AG09309 (cell line): ENCODE measurements around the gene ACOXL.
"Not testable (repeated sequence)": the region's sequence is repeated elsewhere in the genome, so short reads cannot be mapped to it uniquely, and the experiment has no call there.

Source experiments
- DNase-seq: peaks from one replicate; pipeline ENCODE4 v3.0.0-alpha.2; 2010; ENCODE audit warnings: low read depth
- H3K4me3 ChIP-seq: 2 replicates; pipeline ENCODE4 v1.5.1; 2011; ENCODE audit warnings: mild to moderate bottlenecking, low read depth, low read length, moderate library complexity; ENCODE audit not compliant: control insufficient read depth
- TF ChIP-seq, protein P1 (sequence below): IDR thresholded peaks from 2 replicates; pipeline ENCODE4 v1.5.1; 2011; ENCODE audit warnings: mild to moderate bottlenecking, low read depth, low read length, inconsistent platforms; ENCODE audit not compliant: insufficient read depth, control insufficient read depth; ENCODE audit errors: missing control alignments

Gene ACOXL

DNA sequence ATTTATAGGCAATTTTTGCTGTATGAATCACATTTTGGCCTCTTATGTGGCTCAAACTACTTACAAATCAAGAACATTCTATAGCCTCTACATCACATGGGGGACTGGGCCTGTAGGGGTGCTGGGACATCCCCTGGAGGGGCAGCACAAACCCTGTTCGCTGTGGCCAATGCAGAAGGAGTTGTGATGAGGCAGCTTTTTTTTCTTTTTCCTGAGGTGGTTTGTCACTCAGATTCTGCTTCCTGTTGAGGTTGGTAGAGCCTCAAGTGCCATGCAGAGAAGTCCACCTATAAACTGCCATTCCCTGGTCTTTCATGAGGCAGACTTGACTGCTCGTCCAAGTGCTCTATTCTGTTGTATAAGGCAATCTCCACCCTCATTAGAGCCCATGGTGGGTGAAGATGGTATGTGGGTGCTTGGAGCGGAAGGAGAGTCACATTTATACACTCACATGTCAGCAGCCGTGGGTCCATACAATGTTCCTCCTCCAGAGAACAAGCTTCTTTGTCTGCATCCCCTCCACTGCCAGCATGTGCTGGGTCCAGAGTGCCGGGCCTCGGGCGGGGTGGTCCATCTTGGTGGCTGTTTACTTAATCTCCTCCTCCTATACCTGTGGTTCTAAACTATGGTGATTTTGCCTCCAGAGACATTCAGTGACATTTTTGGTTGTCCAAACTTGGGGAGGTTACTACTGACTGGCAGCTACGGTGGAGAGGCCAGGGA is 120.3 kb downstream of the ACOXL start:
- DNase-seq = no peak
- TF ChIP-seq, protein P1, sequence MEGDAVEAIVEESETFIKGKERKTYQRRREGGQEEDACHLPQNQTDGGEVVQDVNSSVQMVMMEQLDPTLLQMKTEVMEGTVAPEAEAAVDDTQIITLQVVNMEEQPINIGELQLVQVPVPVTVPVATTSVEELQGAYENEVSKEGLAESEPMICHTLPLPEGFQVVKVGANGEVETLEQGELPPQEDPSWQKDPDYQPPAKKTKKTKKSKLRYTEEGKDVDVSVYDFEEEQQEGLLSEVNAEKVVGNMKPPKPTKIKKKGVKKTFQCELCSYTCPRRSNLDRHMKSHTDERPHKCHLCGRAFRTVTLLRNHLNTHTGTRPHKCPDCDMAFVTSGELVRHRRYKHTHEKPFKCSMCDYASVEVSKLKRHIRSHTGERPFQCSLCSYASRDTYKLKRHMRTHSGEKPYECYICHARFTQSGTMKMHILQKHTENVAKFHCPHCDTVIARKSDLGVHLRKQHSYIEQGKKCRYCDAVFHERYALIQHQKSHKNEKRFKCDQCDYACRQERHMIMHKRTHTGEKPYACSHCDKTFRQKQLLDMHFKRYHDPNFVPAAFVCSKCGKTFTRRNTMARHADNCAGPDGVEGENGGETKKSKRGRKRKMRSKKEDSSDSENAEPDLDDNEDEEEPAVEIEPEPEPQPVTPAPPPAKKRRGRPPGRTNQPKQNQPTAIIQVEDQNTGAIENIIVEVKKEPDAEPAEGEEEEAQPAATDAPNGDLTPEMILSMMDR = no peak
- no peak overlapping the region for H3K4me3 ChIP-seq

DNA sequence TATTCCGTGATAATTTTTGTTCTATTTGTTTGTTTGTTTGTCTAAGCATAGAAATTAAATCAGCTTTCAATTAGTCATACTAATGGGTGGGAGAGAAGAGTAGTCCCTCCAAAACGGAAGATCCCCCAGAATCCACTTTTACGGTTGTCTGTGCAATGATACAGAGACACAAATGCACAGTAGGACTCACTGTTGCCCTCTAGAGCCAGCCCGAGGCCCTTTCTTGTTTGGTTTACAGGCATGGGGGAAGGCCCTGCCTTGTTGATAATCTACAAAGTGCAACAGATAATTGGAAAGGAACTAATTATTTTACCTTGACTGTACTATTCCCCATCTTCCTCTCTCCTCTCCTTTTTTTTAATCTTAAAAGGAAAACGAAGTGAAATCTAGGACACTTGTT is 121.1 kb downstream of the ACOXL start:
- no peak overlapping the region for H3K4me3 ChIP-seq
- TF ChIP-seq, protein P1 = peak; percentile 39
- DNase-seq = no peak

DNA sequence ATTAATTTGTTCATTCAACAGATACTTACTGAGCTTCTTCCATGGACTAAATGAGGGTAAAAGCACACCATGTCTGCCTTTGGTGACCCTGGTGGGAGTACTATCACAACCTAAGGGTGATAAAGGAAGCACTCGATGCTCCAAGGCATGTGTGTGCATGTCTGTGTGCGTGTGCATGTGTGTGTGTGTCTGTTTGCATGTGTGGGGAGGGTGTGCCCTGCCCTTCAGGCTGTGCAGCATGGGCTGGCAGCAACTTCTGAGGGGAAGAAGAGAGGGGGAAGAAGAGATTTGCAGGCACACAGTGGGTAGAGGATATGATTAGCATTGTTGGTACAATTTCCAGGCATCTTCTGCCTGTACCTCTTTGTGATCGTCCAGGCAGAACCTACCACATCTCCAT is 121.6 kb downstream of the ACOXL start:
- H3K4me3 ChIP-seq = no peak overlapping the region
- TF ChIP-seq, protein P1 = no peak
- no peak for DNase-seq

DNA sequence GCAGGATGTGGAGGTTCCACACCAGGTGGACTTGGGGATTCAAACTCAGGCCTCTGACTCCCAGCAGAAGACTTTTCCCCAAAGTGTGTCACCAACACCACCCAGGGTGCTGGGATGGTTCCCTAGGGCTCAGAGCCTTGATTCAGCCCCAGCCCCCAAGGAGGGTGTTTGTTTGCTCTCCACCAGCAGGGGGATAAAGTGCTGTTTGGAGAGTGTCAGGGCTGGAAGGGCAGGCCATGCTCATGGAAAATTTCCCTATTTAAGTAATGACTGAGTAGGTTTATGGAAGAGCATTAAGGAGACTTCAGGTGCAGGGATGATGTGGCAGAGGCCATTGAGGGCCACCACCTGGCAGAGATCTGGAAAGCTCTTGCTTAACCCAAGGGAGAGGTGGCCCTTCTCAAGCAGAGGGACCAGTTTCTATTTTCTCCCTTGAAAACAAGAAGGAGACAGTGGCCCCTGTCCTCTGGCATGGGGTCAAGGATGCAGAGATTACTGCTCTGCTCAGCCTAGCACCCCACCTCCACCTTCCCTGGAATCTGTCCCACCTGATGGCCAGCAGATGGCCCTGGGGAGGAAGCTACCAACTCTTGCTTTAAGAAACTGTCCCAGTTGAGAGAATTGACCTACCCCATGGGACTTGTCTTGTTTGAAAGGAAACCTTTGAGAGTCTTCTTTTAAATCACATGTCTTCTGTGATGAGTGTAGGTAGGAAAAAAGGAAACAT is 122.1 kb downstream of the ACOXL start:
- DNase-seq = no peak
- TF ChIP-seq, protein P1 = peak; percentile 15
- H3K4me3 ChIP-seq = no peak overlapping the region

DNA sequence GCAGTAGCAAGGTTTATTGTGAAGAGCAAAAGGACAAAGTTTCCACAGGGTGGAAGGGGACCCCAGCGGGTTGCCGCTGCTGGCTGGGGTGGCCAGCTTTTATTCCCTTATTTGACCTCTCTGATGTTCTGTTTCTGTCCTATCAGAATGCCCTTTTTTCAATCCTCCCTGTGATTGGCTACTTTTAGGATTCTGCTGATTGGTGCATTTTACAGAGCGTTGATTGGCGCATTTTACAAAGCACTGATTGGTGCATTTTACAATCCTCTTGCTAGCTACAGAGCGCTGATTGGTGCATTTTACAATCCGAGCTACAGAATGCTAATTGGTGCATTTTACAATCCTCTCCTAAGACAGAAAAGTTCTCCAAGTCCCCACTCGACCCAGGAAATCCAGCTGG is 123.5 kb downstream of the ACOXL start:
- H3K4me3 ChIP-seq, DNase-seq: not testable (repeated sequence)

DNA sequence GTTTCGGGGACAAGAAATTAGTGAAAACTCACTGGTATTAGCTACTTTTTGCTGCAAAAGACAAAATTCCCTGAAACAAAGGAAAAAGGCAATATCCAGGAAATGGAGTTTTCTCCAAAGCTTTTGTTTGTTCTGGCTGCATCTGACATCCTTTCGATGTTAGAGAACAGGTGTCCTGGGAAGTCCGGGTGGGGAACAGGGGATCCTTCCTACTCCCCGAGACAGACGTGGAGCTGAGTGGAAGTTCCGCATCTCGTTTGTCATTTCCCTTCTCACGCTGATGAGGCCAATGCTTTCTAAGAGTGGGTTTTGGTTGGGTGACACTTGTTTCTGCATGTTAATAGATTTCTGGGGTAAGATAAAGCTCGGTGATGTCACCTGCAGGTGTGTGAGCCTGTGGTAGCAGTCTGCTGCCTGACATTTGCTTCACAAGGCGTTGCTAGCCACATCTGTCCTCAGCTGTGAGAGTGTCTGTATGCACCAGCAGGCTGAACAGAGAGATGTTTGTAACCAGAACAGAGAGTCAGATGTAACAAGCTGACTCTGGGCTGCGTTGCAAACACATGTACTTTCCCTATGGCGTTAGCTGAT is 125.9 kb downstream of the ACOXL start:
- H3K4me3 ChIP-seq = no peak overlapping the region
- DNase-seq = no peak
- TF ChIP-seq, protein P1 = no peak

DNA sequence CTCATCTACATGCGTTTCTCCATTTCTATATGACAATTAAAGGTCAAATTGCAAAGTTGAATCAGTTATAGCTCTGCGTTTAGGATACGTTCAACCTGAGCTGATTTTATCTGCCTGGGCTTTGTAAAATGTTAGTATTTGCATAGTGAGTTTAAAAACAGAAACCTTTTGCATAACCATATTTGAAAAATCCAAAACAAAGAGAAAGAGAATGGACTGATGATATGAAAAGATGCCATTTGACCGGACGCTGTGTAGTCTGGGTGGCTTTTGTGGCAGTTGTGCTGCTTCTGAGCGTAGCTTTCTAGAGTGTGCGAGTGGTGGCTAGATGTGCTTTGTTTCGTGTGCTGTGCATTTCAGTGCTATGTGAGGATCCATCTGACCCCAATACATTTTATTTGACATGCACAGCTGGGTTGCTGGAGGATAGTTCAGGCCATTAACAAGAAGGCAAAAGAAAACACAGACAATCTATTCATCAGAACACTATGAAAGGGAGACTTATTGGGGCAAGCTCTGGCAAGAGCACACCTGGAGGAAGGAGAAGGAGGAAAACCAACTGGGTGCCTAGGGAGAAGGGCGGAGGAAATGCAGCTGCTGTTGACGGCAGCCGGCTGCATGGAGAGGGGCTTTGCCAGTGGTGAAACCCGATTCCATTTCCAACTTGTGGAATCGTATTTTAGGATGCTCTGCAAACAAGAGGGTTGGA is 126.8 kb downstream of the ACOXL start:
- no peak for DNase-seq
- H3K4me3 ChIP-seq = no peak overlapping the region
- TF ChIP-seq, protein P1 = no peak
